Heart right ventricle (tissue), 16 donors: ENCODE measurements around the gene TGM5. TPM values are rescaled to one million over a fixed set of nuclear protein-coding genes. Genes with fewer than 3 reads are reported as not detected.
A peak's percentile ranks its signal among the peaks of the same experiment; 100 is the strongest.
"Not testable (repeated sequence)": the region's sequence is repeated elsewhere in the genome, so short reads cannot be mapped to it uniquely, and the experiment has no call there.

Source experiments
- ATAC-seq, 8 donors: fragments of 200-7000 bp; cut with Tn5 transposase; one replicate each; pipeline ENCODE4 v1.9.1; 2020; ENCODE audit warnings: mild to moderate bottlenecking in 8 of 8, moderate library complexity in 8 of 8, moderate number of reproducible peaks in 1 of 8
- DNase-seq, 2 donors: peaks; one replicate each; pipeline ENCODE4 v3.0.0-alpha.2; 2020
- H3K27ac ChIP-seq, 10 donors: fragments of 200-600 bp; sonication (generic) in 2 of 10; one replicate each; pipeline versions ENCODE4 v1.5.0 to v1.8.0; 2020 to 2022; ENCODE audit warnings: mild to moderate bottlenecking in 3 of 10
- H3K27me3 ChIP-seq, 7 donors: fragments of 200-600 bp; one replicate each; pipeline ENCODE4 v1.8.0; 2021 to 2022; ENCODE audit warnings: mild to moderate bottlenecking in 2 of 7
- H3K36me3 ChIP-seq, 9 donors: fragments of 200-600 bp; sonication (generic) in 1 of 9; one replicate each; pipeline versions ENCODE4 v1.5.0 to v1.8.0; 2020 to 2022; ENCODE audit warnings: mild to moderate bottlenecking in 2 of 9
- H3K4me1 ChIP-seq, 9 donors: fragments of 200-600 bp; sonication (generic) in 1 of 9; one replicate each; pipeline versions ENCODE4 v1.5.0 to v1.8.0; 2020 to 2022; ENCODE audit warnings: mild to moderate bottlenecking in 4 of 9
- H3K4me3 ChIP-seq, 10 donors: fragments of 200-600 bp; sonication (generic) in 2 of 10; one replicate each; pipeline versions ENCODE4 v1.5.0 to v1.8.0; 2020 to 2022; ENCODE audit warnings: mild to moderate bottlenecking in 7 of 10, moderate library complexity in 2 of 10
- H3K9me3 ChIP-seq, 11 donors: fragments of 200-600 bp in 10 of 11; sonication (generic) in 2 of 11; one replicate each; pipeline versions ENCODE4 v1.5.0 to v1.8.0; 2013 to 2022; ENCODE audit warnings: mild to moderate bottlenecking in 2 of 11, control low read depth in 1 of 11, moderate library complexity in 1 of 11
- WGBS, 2 donors: extraction: QIAGEN DNeasy Blood & Tissue Kit; methylation state at CpG; one replicate each; pipeline ENCODE4 v1.1.7; 2013; ENCODE audit warnings: inconsistent platforms in 1 of 2; 5-methylcytosine and 5-hydroxymethylcytosine counted together
- intact Hi-C, 10 donors: fragments of 100-400 bp; cut with DNase I; formaldehyde crosslinking; loops; one replicate each; pipeline versions ENCODE4 v1.11.1 to v1.14.2; 2022
- polyA plus RNA-seq, 2 donors: library from polyadenylated mRNA; stranded (reverse); fragments of 200-250 nt; gene quantifications; one replicate each; pipeline ENCODE4 v1.2.3, GENCODE V29; 2013
- total RNA-seq, 10 donors: library from RNA; stranded (reverse); fragmentation: NEBNext Ultra II Directional in 3 of 10; extraction: Animal tissue kit (Norgen Biotek cat#: 25700) in 3 of 10; gene quantifications; one replicate each; pipeline versions ENCODE4 v1.2.1 to v1.2.4, GENCODE V29; 2021 to 2023
- TF ChIP-seq, protein P1 (sequence below), 9 donors: fragments of 200-600 bp; sonication (generic) in 2 of 9; IDR thresholded peaks; one replicate each; pipeline versions ENCODE4 v1.5.0 to v1.8.0; 2021 to 2022; ENCODE audit warnings: antibody characterized with exemption in 9 of 9, mild to moderate bottlenecking in 5 of 9, moderate library complexity in 1 of 9
- donor health status: Arrhythmogenic right ventricular cardiomyopathy.
- donor health status: ischemic (EF 13 %, LVEDD 7.1; RV severe dilation, severe dysfunction).
- donor health status: healthy with polysubstance abuse.
- donor health status: DM: no; HTN: yes; CAD: no.
- donor health status: DM: no; HTN: no; CAD: no.
- donor health status: ischemic (EF 25% LVEDD 6.9; RV normal size, moderate dysfunction).
- donor health status: ischemic (EF 25% LVEDD 5.7; RV mildly dilated, moderate dysfunction).
- donor health status: healthy.
- donor health status: DM: yes; HTN: yes; CAD: no.
- donor health status: Ischemic cardiomyopathy.
- donor health status: ischemic (EF 35%, LVEDD 5.7; RV mildly dilated, moderate dysfunction).
- donor health status: nonischemic (EF 11% LVEDD 7.7; RV severe dilation, severe dysfunction).
- donor health status: DM: yes; HTN: yes; CAD: no.
- donor health status: PGD.
- donor health status: ischemic (EF 29% LVEDD 5.4; RV normal size, mild dysfunction).
- donor health status: nonischemic (EF 23%, LVEDD 6.1; RV moderate dilation, normal function).

The TGM5 gene
- total and polyA plus RNA-seq, 12 donors: 0.10 TPM; not detected in 11

DNA sequence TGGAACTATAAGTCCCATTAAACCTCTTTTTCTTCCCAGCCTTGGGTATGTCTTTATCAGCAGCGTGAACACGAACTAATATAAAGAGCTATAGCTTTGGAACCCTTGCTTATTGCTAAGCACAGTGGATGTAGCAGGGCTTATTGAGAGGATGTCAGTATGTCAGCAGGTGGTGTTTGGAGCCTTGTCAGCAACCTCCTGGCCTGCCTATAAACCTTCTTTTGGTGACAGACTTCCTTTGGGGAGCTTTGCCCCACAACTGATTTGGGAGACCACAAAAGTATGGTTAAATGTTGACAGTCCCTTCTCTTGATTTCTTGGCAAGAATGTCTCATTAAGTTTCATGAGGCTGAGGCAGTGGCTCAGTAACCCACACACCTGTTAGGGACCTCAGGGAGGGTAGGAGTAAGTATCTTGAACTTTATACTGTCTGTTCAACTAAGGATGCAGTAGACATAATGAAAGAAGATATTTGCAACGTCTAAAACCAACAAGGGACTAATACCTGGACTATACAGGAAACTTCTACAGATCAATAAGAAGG is 66.7 kb downstream of the TGM5 start:
- DNase-seq (no peak), ATAC-seq (no peak)
- Histone ChIP-seq H3K36me3 (peaks cover 0 to 40% (median 17%) of the 10 kb centered on the region in 9 donors), H3K4me3 (no peak overlapping the region), H3K9me3 (peaks cover 0 to 10% (median 0%) of the 10 kb centered on the region in 11 donors), H3K4me1 (peaks cover 0 to 18% (median 7%) of the 10 kb centered on the region in 9 donors), H3K27ac (no peak overlapping the region), H3K27me3 (no peaks in the 10 kb centered on the region)
- intact Hi-C loops: no loop called here
- TF ChIP-seq, protein P1, sequence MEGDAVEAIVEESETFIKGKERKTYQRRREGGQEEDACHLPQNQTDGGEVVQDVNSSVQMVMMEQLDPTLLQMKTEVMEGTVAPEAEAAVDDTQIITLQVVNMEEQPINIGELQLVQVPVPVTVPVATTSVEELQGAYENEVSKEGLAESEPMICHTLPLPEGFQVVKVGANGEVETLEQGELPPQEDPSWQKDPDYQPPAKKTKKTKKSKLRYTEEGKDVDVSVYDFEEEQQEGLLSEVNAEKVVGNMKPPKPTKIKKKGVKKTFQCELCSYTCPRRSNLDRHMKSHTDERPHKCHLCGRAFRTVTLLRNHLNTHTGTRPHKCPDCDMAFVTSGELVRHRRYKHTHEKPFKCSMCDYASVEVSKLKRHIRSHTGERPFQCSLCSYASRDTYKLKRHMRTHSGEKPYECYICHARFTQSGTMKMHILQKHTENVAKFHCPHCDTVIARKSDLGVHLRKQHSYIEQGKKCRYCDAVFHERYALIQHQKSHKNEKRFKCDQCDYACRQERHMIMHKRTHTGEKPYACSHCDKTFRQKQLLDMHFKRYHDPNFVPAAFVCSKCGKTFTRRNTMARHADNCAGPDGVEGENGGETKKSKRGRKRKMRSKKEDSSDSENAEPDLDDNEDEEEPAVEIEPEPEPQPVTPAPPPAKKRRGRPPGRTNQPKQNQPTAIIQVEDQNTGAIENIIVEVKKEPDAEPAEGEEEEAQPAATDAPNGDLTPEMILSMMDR (IDR thresholded peaks at IDR 0.05): no peak
- WGBS, 2 donors: 83 to 88% methylated on average over 3 of the region's 3 CpGs

DNA sequence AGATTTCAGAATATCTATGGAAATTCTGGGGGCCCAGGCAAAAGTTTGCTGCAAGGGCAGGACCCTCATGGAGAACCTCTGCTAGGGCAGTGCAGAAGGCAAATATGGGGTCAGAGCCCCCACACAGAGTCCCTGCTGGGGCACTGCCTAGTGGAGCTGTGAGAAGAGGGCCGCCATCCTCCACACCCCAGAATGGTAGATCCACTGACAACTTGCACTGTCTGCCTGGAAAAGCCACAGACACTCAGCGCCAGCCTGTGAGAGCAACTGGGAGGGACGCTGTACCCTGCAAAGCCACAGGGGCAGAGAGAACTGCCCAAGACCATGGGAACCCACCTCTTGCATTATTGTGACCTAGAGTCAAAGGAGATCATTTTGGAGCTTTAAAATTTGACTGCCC is 67.7 kb downstream of the TGM5 start:
- Histone ChIP-seq H3K9me3 (peaks cover 0 to 10% (median 0%) of the 10 kb centered on the region in 11 donors), H3K36me3 (peaks cover 0 to 50% (median 21%) of the 10 kb centered on the region in 9 donors), H3K4me3 (no peak overlapping the region), H3K27ac (no peak overlapping the region), H3K27me3 (no peaks in the 10 kb centered on the region), H3K4me1 (peaks cover 0 to 23% (median 3%) of the 10 kb centered on the region in 9 donors)
- DNase-seq (no peak), ATAC-seq (no peak)
- intact Hi-C loops: no loop called here
- 96% methylated on average over 3 of the region's 3 CpGs for WGBS, 2 donors
- TF ChIP-seq, protein P1 (IDR thresholded peaks at IDR 0.05): no peak

DNA sequence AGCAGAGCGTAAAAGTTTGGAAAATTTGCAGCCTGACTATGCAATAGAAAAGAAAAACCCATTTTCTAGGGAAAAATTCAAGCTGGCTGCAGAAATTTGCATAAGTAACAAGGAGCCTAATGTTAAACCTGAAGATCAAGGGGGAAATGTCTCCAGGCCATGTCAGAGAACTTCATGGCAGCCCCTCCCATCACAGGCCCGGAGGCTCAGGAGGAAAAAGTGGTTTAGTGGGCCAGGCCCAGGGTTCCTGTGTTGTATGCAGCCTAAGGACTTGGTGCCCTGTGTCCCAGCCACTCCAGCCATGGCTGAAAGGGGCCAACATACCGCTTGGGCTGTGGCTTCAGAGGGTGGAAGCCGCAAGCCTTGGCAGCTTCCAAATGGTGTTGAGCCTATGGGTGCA is 68.2 kb downstream of the TGM5 start:
- intact Hi-C loops, DNase-seq, H3K4me3 ChIP-seq, H3K27me3 ChIP-seq, H3K9me3 ChIP-seq, H3K27ac ChIP-seq, ATAC-seq: not testable (repeated sequence)
- H3K36me3 ChIP-seq: peaks cover 0 to 54% (median 24%) of the 10 kb centered on the region in 9 donors
- peaks cover 0 to 20% (median 0%) of the 10 kb centered on the region in 9 donors for H3K4me1 ChIP-seq
- 96 to 98% methylated on average over 4 of the region's 4 CpGs for WGBS, 2 donors

DNA sequence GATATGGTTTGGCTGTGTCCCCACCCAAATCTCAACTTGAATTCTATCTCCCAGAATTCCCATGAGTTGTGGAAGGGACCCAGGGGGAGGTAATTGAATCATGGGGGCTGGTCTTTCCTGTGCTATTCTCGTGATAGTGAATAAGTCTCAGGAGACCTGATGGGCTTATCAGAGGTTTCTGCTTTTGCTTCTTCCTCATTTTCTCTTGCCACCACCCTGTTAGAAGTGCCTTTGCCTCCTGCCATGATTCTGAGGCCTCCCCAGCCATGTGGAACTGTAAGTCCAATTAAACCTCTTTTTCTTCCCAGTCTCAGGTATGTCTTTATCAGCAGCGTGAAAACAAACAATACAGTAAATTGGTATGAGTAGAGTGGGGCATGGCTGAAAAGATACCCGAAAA is 69.0 kb downstream of the TGM5 start:
- Histone ChIP-seq H3K4me1 (peaks cover 0 to 20% (median 0%) of the 10 kb centered on the region in 9 donors), H3K36me3 (peaks cover 0 to 62% (median 31%) of the 10 kb centered on the region in 9 donors)
- H3K27ac ChIP-seq, ATAC-seq, H3K9me3 ChIP-seq, H3K4me3 ChIP-seq, intact Hi-C loops, H3K27me3 ChIP-seq, DNase-seq: not testable (repeated sequence)
- WGBS, 2 donors: 74 to 84% methylated on average over 3 of the region's 3 CpGs

DNA sequence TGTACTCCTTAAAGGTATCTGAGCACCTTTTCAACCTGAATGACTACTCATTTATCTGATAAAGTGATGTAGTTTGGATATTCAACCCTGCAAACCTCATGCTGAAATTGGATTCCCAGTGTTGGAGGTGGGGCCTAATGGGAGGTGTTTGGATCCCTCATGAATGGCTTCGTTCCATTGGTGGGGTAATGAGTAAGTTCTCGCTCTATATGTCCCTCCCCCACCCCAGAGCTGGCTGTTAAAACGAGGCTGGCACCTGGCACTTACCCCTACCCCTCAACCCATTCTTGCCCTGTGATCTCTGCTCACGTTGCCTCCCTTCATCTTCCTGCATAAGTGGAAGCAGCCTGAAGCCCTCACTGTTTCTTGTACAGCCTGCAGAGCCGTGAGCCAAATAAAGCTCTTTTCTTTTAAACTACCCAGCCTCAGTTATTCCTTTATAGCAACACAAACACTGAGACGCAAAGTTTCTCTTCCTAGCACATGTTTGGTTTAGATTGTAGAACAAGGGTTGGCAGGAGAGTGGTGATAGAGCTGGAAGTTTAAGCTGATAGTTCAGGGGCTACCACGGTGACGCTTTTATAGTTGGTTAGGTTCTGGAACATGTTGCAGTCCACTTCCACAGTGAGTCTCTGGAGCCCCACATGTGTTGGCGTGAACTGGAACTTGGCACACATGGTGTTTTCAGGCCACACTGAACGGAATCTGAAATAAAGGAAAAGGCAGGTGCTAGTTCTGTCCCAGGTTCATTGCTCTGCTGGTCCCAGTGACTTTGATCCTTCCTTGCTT is 69.8 kb downstream of the TGM5 start:
- DNase-seq: no peak
- Histone ChIP-seq H3K9me3 (peaks cover 0 to 10% (median 0%) of the 10 kb centered on the region in 11 donors), H3K4me1 (peaks cover 0 to 20% (median 0%) of the 10 kb centered on the region in 9 donors), H3K4me3 (no peak overlapping the region), H3K27ac (peak overlapping the region in 3 of 10 donors; percentile 11 to 36 (median 19)), H3K36me3 (peaks cover 0 to 70% (median 39%) of the 10 kb centered on the region in 9 donors), H3K27me3 (no peaks in the 10 kb centered on the region)
- intact Hi-C loops: no loop called here
- peak in 5 of 8 donors; percentile 20 to 81 (median 55) for ATAC-seq
- WGBS, 2 donors: 54 to 71% methylated on average over 10 of the region's 10 CpGs
- TF ChIP-seq, protein P1 (IDR thresholded peaks at IDR 0.05): no peak
